GM23338 (cell line): ENCODE results near the gene CPXM1. TPM values are rescaled to one million over a fixed set of nuclear protein-coding genes. Genes with fewer than 3 reads are reported as not detected.

ENCODE experiments used
- CREB1 ChIP-seq: fragments of 250-450 bp; sonication (Bioruptor Pico); IDR thresholded peaks from 2 replicates; pipeline ENCODE4 v1.5.0; 2020; ENCODE audit warnings: low read depth, mild to moderate bottlenecking, moderate library complexity
- JUNB ChIP-seq: IDR thresholded peaks from one replicate; pipeline ENCODE4 v1.6.1; 2016; ENCODE audit warnings: antibody characterized with exemption; ENCODE audit not compliant: unreplicated experiment
- NANOG ChIP-seq: IDR thresholded peaks from 2 replicates; pipeline ENCODE4 v1.6.1; 2016; ENCODE audit warnings: antibody characterized with exemption, borderline replicate concordance
- STAT1 ChIP-seq: IDR thresholded peaks from one replicate; pipeline ENCODE4 v1.6.1; 2016; ENCODE audit warnings: antibody characterized with exemption; ENCODE audit not compliant: unreplicated experiment
- ZNF331 ChIP-seq: fragments of 250-450 bp; sonication (Bioruptor Pico); IDR thresholded peaks from 2 replicates; pipeline ENCODE4 v1.5.0; 2020; ENCODE audit warnings: low read depth, mild to moderate bottlenecking, moderate library complexity
- ZNF462 ChIP-seq: fragments of 250-450 bp; sonication (Bioruptor Pico); IDR thresholded peaks from 2 replicates; pipeline ENCODE4 v1.5.0; 2020; ENCODE audit warnings: mild to moderate bottlenecking, moderate library complexity
- polyA plus RNA-seq: library from polyadenylated mRNA; unstranded; fragments of >200 nt; fragmentation: Nextera tagmentation; extraction: Ambion mirVana; gene quantifications from 2 replicates; pipeline ENCODE4 v1.2.1, GENCODE V29; 2016
- total RNA-seq: library from RNA; depleted of rRNA; stranded (reverse); fragments of >200 nt; shearing (Covaris generic); gene quantifications from 2 replicates; pipeline ENCODE4 v1.2.3, GENCODE V29; 2014
- TF ChIP-seq, protein P1 (sequence below), 2 experiments: fragments of 200-600 bp in 1 of 2; sonication (generic) in 1 of 2; conservative IDR thresholded peaks; 2 replicates each; pipeline versions ENCODE4 v1.5.1 to v1.6.1; 2016 to 2017; ENCODE audit warnings: antibody characterized with exemption in 2 of 2, low read depth in 2 of 2, mild to moderate bottlenecking in 2 of 2, moderate library complexity in 1 of 2

CPXM1 gene
- total and polyA plus RNA-seq, 2 experiments from 2014 or later, result 17.0 to 29.3 TPM

GRCh38 chr20:2753461-2754040, 46.9 kb downstream of the CPXM1 start (continued):
- no peak for TF ChIP-seq ZNF462
- no peak for TF ChIP-seq NANOG
- no peak for TF ChIP-seq STAT1
- TF ChIP-seq, protein P1, sequence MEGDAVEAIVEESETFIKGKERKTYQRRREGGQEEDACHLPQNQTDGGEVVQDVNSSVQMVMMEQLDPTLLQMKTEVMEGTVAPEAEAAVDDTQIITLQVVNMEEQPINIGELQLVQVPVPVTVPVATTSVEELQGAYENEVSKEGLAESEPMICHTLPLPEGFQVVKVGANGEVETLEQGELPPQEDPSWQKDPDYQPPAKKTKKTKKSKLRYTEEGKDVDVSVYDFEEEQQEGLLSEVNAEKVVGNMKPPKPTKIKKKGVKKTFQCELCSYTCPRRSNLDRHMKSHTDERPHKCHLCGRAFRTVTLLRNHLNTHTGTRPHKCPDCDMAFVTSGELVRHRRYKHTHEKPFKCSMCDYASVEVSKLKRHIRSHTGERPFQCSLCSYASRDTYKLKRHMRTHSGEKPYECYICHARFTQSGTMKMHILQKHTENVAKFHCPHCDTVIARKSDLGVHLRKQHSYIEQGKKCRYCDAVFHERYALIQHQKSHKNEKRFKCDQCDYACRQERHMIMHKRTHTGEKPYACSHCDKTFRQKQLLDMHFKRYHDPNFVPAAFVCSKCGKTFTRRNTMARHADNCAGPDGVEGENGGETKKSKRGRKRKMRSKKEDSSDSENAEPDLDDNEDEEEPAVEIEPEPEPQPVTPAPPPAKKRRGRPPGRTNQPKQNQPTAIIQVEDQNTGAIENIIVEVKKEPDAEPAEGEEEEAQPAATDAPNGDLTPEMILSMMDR (conservative IDR thresholded peaks at IDR 0.05; ENCODE audit: low read depth in 2 of 2), result no peak
- no peak for TF ChIP-seq ZNF331 (CRISPR knock-in tag)
- TF ChIP-seq JUNB, result no peak
- TF ChIP-seq CREB1, result no peak
